ENCODE data around the gene MYCN. TPM values are rescaled to one million over a fixed set of nuclear protein-coding genes. Genes with fewer than 3 reads are reported as not detected.

The MYCN gene
- total and polyA plus RNA-seq, 2 donors (not counting 3 experiments of a cell fraction or from before 2014, with no cell fraction given), result 0.47 to 6.8 TPM

- no peaks in the 10 kb centered on the region for H3K27me3 ChIP-seq (ENCODE audit: control insufficient read depth in 2 of 2, insufficient read depth in 2 of 2, low read length in 2 of 2)
- H4K20me1 ChIP-seq (replicated peaks; ENCODE audit: control insufficient read depth, extremely low read depth, insufficient read depth, low read length), result no peaks in the 10 kb centered on the region
- no peak overlapping the region for H3K4me3 ChIP-seq (replicated peaks in 1 of 3; ENCODE audit: insufficient read depth in 1 of 3, low read depth in 1 of 3, low read length in 3 of 3)
- no peak overlapping the region for H3K4me2 ChIP-seq (ENCODE audit: insufficient read depth, low read length)
- BruUV-seq (replicated peaks), result no TSS peak
- no peak for DNase-seq (ENCODE audit: low read depth, low spot score)
- no peak overlapping the region for H3K27ac ChIP-seq (ENCODE audit: insufficient read depth, low read depth, low read length)
- TF ChIP-seq MYC (IDR thresholded peaks at IDR 0.05; ENCODE audit: low read depth, low read length) (no peak), POLR2AphosphoS5 (IDR thresholded peaks at IDR 0.05; ENCODE audit: insufficient read depth, low read depth, low read length) (no peak), JUN (IDR thresholded peaks at IDR 0.05; ENCODE audit: borderline replicate concordance, insufficient read depth, insufficient read length, low read depth) (no peak), EZH2 (IDR thresholded peaks at IDR 0.05; ENCODE audit: borderline replicate concordance, low read depth, low read length, severe bottlenecking) (no peak), MAX (IDR thresholded peaks at IDR 0.05; ENCODE audit: insufficient read depth, insufficient read length) (no peak), POLR2A (IDR thresholded peaks at IDR 0.05; ENCODE audit: low read depth, low read length) (no peak), GATA2 (IDR thresholded peaks at IDR 0.05; ENCODE audit: insufficient read depth, insufficient read length, low read depth, low read length) (no peak), FOS (IDR thresholded peaks at IDR 0.05; ENCODE audit: borderline replicate concordance, insufficient read depth, low read length) (no peak)
- TF ChIP-seq, protein P1, sequence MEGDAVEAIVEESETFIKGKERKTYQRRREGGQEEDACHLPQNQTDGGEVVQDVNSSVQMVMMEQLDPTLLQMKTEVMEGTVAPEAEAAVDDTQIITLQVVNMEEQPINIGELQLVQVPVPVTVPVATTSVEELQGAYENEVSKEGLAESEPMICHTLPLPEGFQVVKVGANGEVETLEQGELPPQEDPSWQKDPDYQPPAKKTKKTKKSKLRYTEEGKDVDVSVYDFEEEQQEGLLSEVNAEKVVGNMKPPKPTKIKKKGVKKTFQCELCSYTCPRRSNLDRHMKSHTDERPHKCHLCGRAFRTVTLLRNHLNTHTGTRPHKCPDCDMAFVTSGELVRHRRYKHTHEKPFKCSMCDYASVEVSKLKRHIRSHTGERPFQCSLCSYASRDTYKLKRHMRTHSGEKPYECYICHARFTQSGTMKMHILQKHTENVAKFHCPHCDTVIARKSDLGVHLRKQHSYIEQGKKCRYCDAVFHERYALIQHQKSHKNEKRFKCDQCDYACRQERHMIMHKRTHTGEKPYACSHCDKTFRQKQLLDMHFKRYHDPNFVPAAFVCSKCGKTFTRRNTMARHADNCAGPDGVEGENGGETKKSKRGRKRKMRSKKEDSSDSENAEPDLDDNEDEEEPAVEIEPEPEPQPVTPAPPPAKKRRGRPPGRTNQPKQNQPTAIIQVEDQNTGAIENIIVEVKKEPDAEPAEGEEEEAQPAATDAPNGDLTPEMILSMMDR (IDR thresholded peaks at IDR 0.05; ENCODE audit: extremely low read depth in 1 of 2, insufficient read depth in 1 of 2, low read depth in 1 of 2, low read length in 2 of 2), result no peak
- ChIA-PET CTCF (no interaction called here), POLR2A (no interaction called here)
- FAIRE-seq, result no peak
- H3K9ac ChIP-seq (replicated peaks; ENCODE audit: extremely low read depth, insufficient read depth, low read length), result no peak overlapping the region
- dilution Hi-C loops (cut with MboI; ENCODE audit: extremely low pct_ligation_motif_present, low sequenced_read_pairs), result no loop called here
- no peaks in the 10 kb centered on the region for H3K79me2 ChIP-seq (ENCODE audit: control insufficient read depth, insufficient read depth, low read length)
- H3K36me3 ChIP-seq (ENCODE audit: control insufficient read depth in 2 of 2, extremely low read depth in 1 of 2, insufficient read depth in 2 of 2, low read length in 2 of 2), result no peaks in the 10 kb centered on the region
- no peak overlapping the region for H2AFZ ChIP-seq (ENCODE audit: low read depth, low read length)
- H3K9me3 ChIP-seq (replicated peaks; ENCODE audit: control insufficient read depth, insufficient read depth, low read length), result no peaks in the 10 kb centered on the region
- intact Hi-C loops (cut with micrococcal nuclease), result no loop called here
- H3K9me1 ChIP-seq (replicated peaks; ENCODE audit: control insufficient read depth, extremely low read depth, insufficient read depth, low read length), result no peaks in the 10 kb centered on the region
- H3K4me1 ChIP-seq (ENCODE audit: control insufficient read depth, extremely low read depth, insufficient read depth, low read length), result no peaks in the 10 kb centered on the region
These were observed 34.9 kb downstream of the MYCN start for GRCh38 chr2:15975261-15975600.

Measured in endothelial cell of umbilical vein (primary cell).